ENCODE measurements around the gene SMIM17.
A peak's percentile ranks its signal among the peaks of the same experiment; 100 is the strongest.
"Not testable (repeated sequence)": the region's sequence is repeated elsewhere in the genome, so short reads cannot be mapped to it uniquely, and the experiment has no call there.

The SMIM17 gene

DNA sequence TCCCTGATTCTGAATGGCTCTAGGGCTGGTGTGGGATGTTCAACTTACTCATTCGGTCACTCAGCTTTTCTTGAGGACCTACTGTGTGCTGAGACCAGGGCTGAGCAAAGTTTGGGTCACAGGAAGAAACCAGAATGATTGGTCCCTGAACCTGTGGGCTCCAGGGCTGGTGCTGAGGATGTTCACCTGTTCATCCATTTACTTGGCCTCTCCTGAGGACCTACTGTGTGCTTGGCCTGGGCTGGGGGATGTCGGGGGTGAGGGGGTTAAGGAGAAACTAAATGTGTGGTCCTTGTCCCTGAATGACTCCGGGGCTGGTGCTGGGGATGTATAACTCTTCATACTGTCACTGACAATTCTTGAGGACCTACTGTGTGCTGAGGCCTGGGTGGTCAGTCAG is 18.3 kb downstream of the SMIM17 start:
- DNase-seq, result no peak

- DNase-seq, result no peak
These were observed 21.1 kb downstream of the SMIM17 start for GRCh38 chr19:56663931-56664500.

GRCh38 chr19:56664511-56664910 is 21.6 kb downstream of the SMIM17 start:
- no peak for DNase-seq

DNA sequence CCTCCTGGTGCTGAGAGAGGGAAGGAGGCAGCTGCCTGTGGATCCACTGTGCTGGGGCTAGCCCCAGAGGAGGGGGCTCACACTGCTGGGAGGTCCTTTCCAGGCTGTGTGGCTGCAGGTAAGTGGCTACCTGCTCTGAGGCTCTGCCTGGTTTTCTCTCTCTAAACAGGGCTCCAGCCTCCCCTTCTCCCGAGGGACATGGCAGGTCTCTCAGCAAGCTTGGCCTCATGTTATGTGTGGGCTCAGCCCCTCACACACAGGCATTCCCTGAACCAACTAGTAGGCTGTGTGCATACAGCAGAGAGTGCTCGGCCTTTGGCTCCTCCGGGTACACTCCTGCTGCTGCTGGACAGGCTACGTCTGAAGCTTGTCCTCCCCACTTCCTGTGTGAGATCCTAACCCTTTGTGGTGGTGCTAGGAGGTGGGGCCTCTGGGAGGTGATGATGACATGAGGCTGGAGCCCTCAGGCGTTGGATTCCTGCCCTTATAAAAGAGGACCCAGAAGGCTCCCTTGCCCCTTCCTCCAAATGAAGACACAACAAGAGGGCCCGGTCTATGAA is 24.4 kb downstream of the SMIM17 start:
- DNase-seq, result no peak

DNA sequence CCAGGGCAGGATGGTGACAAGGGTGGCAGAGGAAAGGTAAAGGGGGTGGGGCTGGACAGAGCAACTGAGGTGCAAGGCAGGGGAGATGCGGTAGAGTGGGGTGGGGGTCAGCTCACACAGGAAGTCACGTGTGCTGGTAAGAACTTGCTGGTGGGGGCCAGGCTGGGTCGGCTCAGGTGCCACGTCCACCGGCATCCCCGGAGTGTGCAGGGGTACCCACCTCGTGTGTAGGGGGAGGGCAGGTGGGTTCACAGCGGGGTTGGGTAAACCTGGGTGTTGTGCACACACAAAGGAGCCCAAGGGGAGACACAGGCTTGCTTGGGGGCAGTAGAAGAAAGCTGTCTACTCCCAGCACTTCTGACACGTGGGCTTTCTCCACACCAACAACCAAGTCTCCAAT is 25.7 kb downstream of the SMIM17 start:
- DNase-seq, result no peak

- no peak for DNase-seq
These were observed 27.5 kb downstream of the SMIM17 start for GRCh38 chr19:56670401-56670960.

DNA sequence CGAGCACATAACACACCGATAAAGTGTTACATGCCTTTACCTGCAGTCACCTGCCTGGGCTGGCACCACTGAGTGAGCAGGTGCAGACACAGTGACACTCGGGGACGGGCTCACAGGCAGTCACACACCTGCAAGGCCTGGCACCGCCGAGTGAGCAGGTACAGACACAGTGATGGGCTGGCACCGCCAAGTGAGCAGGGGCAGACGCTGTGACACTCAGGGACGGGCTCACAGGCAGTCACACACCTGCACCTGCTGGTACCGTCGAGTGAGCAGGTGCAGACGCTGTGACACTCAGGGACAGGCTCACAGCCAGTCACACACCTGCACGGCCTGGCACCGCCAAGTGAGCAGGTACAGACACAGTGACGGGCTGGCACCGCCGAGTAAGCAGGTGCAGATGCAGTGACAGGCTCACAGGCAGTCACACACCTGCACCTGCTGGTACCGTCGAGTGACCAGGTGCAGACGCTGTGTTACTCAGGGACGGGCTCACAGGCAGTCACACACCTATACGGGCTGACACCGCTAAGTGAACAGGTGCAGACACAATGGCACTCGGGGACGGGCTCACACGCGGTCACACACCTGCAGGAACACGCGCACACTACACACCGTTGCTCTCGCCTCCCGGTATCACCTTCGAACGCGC is 28.1 kb downstream of the SMIM17 start:
- peak in 1 of 2 donors; percentile 4 for DNase-seq

DNA sequence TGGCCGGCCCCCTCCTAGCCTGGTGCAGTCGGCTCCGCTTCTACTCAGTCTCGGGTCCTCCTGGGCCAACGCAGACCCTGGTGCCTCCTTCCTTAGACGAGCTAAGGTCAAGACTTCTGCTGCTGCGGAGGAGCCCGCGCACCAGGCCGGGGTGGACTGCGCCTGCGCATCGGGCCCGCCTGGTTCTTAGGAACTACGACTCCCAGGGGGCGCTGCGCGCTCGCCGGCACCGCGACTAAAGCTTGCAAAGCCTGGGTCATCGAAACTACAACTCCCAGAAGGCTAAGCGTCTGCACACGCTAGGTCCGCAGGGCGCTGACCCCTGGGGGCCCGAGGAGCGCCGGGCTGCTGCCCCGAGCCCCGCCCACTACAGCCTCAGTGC is 28.6 kb downstream of the SMIM17 start, which contains the start of gene ZNF835:
Gene ZNF835 (minus strand): TSS at position 145 of the 382 bp plus-strand sequence. CDS start 6,559 bp downstream, outside the sequence.
- peak; percentile 85 to 88 for DNase-seq

- not testable (repeated sequence) for DNase-seq
These were observed 29.7 kb downstream of the SMIM17 start for GRCh38 chr19:56672610-56673009.

DNA sequence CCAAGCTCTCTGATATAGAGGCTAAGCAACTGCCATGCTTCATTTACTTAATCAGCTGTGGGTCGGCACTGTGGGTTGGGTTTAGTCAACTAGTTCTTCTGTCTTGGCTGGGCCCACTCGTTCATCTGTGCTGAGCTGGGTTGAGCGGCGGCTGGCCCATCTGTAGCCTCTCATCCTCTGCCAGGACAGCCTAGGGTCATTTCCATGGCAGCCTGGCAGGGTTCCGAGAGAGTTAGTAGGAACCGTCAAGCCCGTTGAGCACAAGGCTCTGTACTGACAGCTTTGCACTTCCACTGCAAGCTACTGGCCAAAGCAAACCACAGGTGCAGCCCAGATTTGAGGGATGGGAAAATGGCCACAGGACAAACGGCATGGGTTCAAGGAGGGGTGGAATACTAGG is 35.2 kb downstream of the SMIM17 start:
- DNase-seq, result no peak

- DNase-seq, result no peak
These were observed 38.7 kb downstream of the SMIM17 start for GRCh38 chr19:56681702-56682101.

DNA sequence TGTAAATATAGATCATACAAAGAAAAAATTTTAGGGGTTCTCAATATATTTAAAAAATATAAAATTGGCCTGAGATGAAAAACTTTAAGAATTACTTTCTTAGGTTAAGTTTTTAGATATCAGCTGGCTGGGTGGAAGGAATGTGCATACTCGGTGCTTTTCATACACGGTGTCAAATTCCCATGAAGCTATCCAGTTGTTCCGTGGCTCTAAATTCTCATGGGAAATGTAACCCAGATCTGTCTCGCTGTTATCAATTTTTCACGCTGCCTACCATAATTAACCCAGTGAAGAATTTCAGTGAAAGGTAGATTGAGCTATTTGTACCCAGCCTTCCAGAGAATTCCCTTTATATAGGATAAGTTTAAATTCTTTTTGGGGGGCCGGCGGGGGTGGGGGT is 40.2 kb downstream of the SMIM17 start:
- no peak for DNase-seq

DNA sequence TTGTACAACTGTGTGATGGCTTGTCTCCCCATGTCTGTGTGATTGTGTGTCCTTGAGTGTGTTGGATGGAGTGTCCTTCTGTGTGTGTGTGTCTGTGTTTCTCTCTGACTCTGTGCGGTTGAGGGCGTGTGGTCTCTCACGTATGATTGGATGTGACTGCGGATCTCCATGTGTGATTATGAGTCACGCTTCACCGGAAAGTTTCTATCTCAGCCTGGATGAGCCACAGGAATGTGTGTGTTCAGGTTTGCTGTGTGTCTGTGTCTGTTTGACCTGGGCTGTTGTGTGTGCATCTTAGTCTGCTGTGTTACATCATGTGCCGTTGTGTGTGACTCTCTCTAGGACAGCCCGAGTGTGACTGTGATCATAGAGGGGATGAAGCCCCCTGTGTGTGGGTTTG is 44.1 kb downstream of the SMIM17 start:
- no peak for DNase-seq

GRCh38 chr19:56689198-56689597 is 46.2 kb downstream of the SMIM17 start:
- no peak for DNase-seq

DNA sequence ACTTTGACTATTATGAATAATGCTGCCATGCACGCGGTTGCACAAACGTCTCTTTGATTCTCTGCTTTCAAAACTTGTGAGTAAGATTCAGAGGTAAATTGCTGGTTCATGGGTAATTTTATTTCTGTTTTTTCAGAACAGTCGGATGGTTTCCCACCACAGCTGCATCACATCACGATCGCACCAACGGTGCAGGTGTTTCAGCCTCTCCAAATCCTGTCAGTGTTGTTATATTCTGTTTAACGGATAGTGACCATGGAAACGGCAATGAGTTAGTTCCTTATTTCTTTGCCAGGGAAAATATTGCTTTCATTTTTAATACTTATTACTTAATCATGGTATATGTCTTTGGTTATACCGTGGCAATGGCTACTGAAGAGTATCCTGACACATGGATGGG is 47.7 kb downstream of the SMIM17 start:
- no peak for DNase-seq

DNA sequence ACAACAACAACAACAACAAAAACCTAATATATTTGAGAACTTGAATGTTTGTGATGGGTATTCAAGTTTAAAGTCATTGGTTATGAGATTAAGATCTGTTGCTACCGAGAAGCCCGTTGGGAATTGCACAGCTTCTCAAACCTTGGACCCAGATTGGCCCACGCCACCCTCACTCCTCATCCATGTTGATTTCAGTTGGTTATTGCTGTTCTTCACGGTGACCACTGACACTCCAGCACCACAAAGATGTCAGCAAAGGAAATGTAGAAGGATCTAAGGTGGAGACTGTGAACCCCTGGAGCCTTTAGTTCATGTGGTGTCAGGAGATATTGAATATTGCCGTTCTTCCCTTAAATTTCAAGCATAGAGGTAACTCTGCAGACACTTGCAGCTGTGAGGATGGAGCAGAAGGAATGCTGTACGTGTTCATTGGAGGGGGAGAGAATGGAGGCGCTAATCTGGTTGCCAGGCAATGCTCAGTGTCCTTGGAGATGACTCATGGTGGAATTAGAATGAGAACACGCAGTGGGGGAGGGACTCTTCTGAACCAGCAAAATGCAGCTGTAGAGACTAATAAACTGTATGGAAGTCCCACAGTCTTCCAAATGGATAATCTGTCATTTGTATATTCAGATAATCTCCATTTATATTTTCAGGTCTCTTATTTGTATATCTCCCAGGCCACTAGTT is 49.4 kb downstream of the SMIM17 start:
- no peak for DNase-seq

GRCh38 chr19:56699552-56699951 is 56.6 kb downstream of the SMIM17 start:
- DNase-seq, result no peak

DNA sequence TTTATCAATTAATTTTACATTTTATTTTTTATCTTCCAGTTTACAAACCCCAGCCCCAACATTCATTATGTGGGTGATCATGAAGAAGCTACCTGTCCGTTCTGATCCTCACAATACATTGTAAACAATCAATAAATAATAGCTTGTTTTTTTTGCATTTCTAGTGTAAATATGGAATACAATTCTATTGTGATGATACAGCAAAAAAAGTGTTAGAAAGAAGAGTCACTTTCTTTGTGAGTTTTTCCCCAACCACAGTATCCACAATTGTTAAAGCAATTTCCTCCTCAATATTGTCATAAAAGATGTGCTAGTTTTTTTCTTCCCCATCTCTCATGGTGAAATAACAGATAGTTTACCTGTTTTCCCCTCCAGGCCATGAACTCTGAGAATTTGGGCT is 58.9 kb downstream of the SMIM17 start:
- no peak for DNase-seq

DNA sequence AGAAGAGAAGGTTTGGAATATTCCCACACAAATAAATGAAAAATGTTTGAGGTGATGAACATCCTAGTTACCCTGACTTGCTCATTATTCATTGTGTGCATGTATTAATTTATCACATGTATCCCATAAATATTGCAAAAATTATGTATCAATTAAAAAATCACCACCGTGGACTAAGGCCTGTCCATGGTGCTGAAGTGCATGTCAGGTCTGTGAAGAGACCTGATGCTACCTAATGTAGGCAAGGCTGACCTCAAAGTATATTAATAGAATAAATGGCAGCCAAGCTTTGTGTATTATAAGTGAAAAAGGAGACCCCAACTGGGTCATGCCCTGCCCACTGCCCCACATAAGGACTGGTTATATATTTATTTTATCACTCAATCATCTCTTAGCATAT is 63.0 kb downstream of the SMIM17 start:
- DNase-seq, result no peak
